Ectodermal cell (in vitro differentiated cells): Measurements from ENCODE around the gene LTA. TPM values are rescaled to one million over a fixed set of nuclear protein-coding genes. Genes with fewer than 3 reads are reported as not detected.
A peak's percentile ranks its signal among the peaks of the same experiment; 100 is the strongest.

Experiments
- H3K27ac ChIP-seq: 2 replicates; pipeline ENCODE4 v1.7.0; 2013; ENCODE audit warnings: mild to moderate bottlenecking, low read depth, low read length; ENCODE audit not compliant: insufficient read depth, poor library complexity, severe bottlenecking
- H3K27me3 ChIP-seq: 2 replicates; pipeline ENCODE4 v1.7.0; 2013; ENCODE audit warnings: mild to moderate bottlenecking, low read length; ENCODE audit not compliant: insufficient read depth, control insufficient read depth, poor library complexity, severe bottlenecking
- H3K36me3 ChIP-seq: one replicate; pipeline ENCODE4 v1.7.0; 2013; ENCODE audit warnings: low read length; ENCODE audit not compliant: control insufficient read depth, insufficient read depth
- H3K4me1 ChIP-seq: one replicate; pipeline ENCODE4 v1.7.0; 2013; ENCODE audit warnings: low read length; ENCODE audit not compliant: control insufficient read depth, insufficient read depth
- H3K4me3 ChIP-seq: 2 replicates; pipeline ENCODE4 v1.7.0; 2013; ENCODE audit warnings: low read depth, low read length, control low read depth; ENCODE audit not compliant: insufficient read depth
- H3K9me3 ChIP-seq: 2 replicates; pipeline ENCODE4 v1.7.0; 2013; ENCODE audit warnings: mild to moderate bottlenecking, low read length, moderate library complexity; ENCODE audit not compliant: control insufficient read depth
- WGBS, 2 experiments: methylation state at CpG; one replicate each; pipeline ENCODE4 v1.1.7; 2013; ENCODE audit warnings: missing lambda C conversion rate in 2 of 2; 5-methylcytosine and 5-hydroxymethylcytosine counted together
- polyA plus RNA-seq, 4 experiments: library from polyadenylated mRNA; stranded (reverse); fragments of 50-300 nt; gene quantifications; one replicate each; pipeline ENCODE4 v1.2.3, GENCODE V29; 2013

The LTA gene
- not detected for polyA plus RNA-seq (2013, experiment 1 of 4)
- polyA plus RNA-seq (2013, experiment 2 of 4) = not detected
- 0.21 TPM for polyA plus RNA-seq (2013, experiment 3 of 4)
- not detected for polyA plus RNA-seq (2013, experiment 4 of 4)

- no peaks in the 10 kb centered on the region for H3K36me3 ChIP-seq
- no peak within 1 kb of the TSS for H3K27ac ChIP-seq
- no peak within 1 kb of the TSS for H3K4me3 ChIP-seq
- 92 to 94% methylated on average over 27 of the region's 27 CpGs for WGBS, 2 experiments
- H3K27me3 ChIP-seq = no peaks in the 10 kb centered on the region
- H3K9me3 ChIP-seq = no peaks in the 10 kb centered on the region
- H3K4me1 ChIP-seq = no peaks in the 10 kb centered on the region
Observed at GRCh38 chr6:31572041-31572911, at the start of gene LTA. Gene LTA (plus strand): TSS chr6:31572289. CDS start chr6:31572743, 454 bp downstream.

- Histone ChIP-seq H3K4me3 (no peak overlapping the region), H3K36me3 (peaks cover 5% of the 10 kb centered on the region), H3K9me3 (no peaks in the 10 kb centered on the region), H3K27ac (no peak overlapping the region), H3K27me3 (no peaks in the 10 kb centered on the region), H3K4me1 (no peaks in the 10 kb centered on the region)
- 84 to 85% methylated on average over 5 to 7 of the region's 8 CpGs for WGBS, 2 experiments
Observed at GRCh38 chr6:31525553-31525931, 46.5 kb upstream of the LTA start.

GRCh38 chr6:31525932-31526591, 46.0 kb upstream of the LTA start:
- Histone ChIP-seq H3K36me3 (peaks cover 7% of the 10 kb centered on the region), H3K4me1 (no peaks in the 10 kb centered on the region), H3K4me3 (no peak overlapping the region), H3K27ac (no peak overlapping the region), H3K27me3 (no peaks in the 10 kb centered on the region), H3K9me3 (no peaks in the 10 kb centered on the region)
- 92 to 97% methylated on average over 4 of the region's 4 CpGs for WGBS, 2 experiments

- Histone ChIP-seq H3K36me3 (peaks cover 18% of the 10 kb centered on the region), H3K27ac (no peak overlapping the region), H3K27me3 (no peaks in the 10 kb centered on the region), H3K9me3 (no peaks in the 10 kb centered on the region), H3K4me1 (no peaks in the 10 kb centered on the region), H3K4me3 (no peak overlapping the region)
- 87 to 92% methylated on average over 4 of the region's 4 CpGs for WGBS, 2 experiments
Observed at GRCh38 chr6:31528307-31528777, 43.7 kb upstream of the LTA start.

DNA sequence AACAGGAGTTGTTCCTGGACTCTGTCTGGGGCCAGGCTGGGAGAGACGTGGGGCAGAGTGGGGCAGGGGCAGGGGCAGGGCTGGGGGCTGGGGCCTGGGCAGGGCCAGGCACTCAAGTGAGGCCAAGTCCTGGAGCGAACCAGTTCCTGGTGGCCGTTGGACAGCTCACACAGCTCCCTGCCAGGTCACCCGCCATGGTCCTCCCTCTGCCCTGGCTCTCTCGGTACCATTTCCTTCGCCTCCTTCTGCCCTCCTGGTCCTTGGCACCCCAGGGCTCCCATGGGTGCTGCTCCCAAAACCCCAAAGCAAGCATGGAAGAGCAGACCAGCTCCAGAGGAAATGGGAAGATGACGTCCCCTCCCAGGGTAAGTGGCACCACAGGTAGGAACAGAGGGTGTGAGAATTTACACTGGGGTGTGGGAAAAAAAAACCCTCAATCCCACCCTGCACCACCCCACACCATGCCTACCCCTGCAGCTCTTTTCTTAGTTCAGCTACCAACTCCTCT, 43.2 kb upstream of the LTA start, which contains the start of gene MCCD1:
TSS of gene MCCD1 (plus strand) at position 142 of the 508 bp plus-strand sequence. CDS start at position 195, 53 bp downstream.
- Histone ChIP-seq H3K4me3 (no peak within 1 kb of the TSS), H3K27me3 (no peaks in the 10 kb centered on the region), H3K9me3 (no peaks in the 10 kb centered on the region), H3K36me3 (peaks cover 23% of the 10 kb centered on the region), H3K4me1 (no peaks in the 10 kb centered on the region), H3K27ac (peak within 1 kb of the TSS; percentile 33)
- 90 to 92% methylated on average over 7 of the region's 7 CpGs for WGBS, 2 experiments

- WGBS, 2 experiments = 81% methylated on average over 12 of the region's 12 CpGs
Observed at GRCh38 chr6:31529329-31530150, 42.5 kb upstream of the LTA start.

DNA sequence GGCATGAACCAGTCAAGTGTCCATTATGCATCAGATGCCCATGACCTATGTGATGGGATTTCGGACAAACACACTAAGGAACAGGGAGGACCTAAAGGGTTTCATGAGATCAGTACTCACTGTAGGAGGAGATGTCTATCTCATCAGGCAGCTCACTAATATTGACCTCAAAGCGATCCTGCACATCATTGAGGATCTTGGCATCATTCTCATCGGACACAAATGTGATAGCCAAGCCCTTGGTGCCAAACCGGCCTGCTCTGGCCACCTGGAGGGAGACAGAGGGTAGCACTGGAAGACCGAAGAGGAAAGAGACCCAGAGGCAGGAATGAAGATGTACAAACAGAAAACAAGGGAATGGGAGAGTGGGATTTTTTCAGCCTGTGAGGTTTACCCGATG, 41.4 kb upstream of the LTA start:
- peaks cover 41% of the 10 kb centered on the region for H3K36me3 ChIP-seq
- no peaks in the 10 kb centered on the region for H3K27me3 ChIP-seq
- H3K4me1 ChIP-seq = no peaks in the 10 kb centered on the region
- no peak overlapping the region for H3K4me3 ChIP-seq
- 93 to 95% methylated on average over 6 of the region's 6 CpGs for WGBS, 2 experiments
- no peaks in the 10 kb centered on the region for H3K9me3 ChIP-seq
- H3K27ac ChIP-seq = no peak overlapping the region

More at GRCh38 chr6:31529329-31530150, 42.5 kb upstream of the LTA start:
- Histone ChIP-seq H3K36me3 (peaks cover 29% of the 10 kb centered on the region), H3K27ac (peak overlapping the region; percentile 33), H3K4me3 (no peak overlapping the region), H3K4me1 (no peaks in the 10 kb centered on the region), H3K27me3 (no peaks in the 10 kb centered on the region), H3K9me3 (no peaks in the 10 kb centered on the region)

GRCh38 chr6:31531162-31531561, 40.9 kb upstream of the LTA start:
- H3K27ac ChIP-seq = no peak overlapping the region
- WGBS, 2 experiments = 89 to 98% methylated on average over 5 to 7 of the region's 7 CpGs
- no peaks in the 10 kb centered on the region for H3K4me1 ChIP-seq
- H3K27me3 ChIP-seq = no peaks in the 10 kb centered on the region
- no peak overlapping the region for H3K4me3 ChIP-seq
- peaks cover 45% of the 10 kb centered on the region for H3K36me3 ChIP-seq
- H3K9me3 ChIP-seq = no peaks in the 10 kb centered on the region

GRCh38 chr6:31531771-31532643, 40.1 kb upstream of the LTA start:
- H3K4me3 ChIP-seq = no peak overlapping the region
- no peaks in the 10 kb centered on the region for H3K9me3 ChIP-seq
- peaks cover 51% of the 10 kb centered on the region for H3K36me3 ChIP-seq
- H3K27me3 ChIP-seq = no peaks in the 10 kb centered on the region
- H3K4me1 ChIP-seq = no peaks in the 10 kb centered on the region
- 91 to 92% methylated on average over 8 to 9 of the region's 9 CpGs for WGBS, 2 experiments
- no peak overlapping the region for H3K27ac ChIP-seq
